ENCODE results near the gene KCNC1. TPM values are rescaled to one million over a fixed set of nuclear protein-coding genes. Genes with fewer than 3 reads are reported as not detected.

KCNC1 gene
- total RNA-seq, 1 donor from 2014 or later = not detected

DNA sequence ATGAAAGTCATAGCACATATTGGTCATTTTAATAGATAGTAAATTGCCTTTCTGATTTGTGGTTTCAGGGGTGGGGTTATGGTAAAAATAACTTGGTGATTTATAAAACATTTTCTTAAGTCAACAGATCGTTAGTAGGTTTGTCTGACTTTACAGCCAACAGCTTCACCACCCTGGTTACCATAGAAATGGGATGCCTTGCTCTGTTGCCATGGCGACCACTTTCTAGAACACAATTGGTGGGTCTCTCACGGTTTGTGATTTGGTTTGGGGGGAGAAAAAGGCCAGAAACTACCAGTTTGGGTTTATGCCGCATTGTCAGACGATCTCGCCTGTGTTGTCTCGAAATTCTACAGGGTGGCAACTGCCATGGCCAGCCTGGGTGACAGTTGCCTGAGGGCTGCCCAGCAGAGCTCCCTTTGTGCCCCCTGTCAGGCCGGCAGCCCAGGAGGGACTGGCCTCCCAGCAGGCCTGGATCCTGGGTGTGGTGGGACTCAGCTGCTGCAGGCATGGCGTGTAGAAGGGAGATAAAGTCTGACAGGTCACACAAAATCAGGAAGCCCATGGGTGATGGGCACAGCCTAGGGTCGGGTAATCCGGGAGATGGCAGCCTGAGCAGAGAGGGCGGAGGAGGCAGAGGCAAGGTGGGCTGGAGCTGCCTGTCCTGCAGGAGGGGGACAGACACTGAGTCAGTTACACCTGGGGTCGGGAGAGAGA is 30.9 kb downstream of the KCNC1 start:
- TF ChIP-seq, protein P1, sequence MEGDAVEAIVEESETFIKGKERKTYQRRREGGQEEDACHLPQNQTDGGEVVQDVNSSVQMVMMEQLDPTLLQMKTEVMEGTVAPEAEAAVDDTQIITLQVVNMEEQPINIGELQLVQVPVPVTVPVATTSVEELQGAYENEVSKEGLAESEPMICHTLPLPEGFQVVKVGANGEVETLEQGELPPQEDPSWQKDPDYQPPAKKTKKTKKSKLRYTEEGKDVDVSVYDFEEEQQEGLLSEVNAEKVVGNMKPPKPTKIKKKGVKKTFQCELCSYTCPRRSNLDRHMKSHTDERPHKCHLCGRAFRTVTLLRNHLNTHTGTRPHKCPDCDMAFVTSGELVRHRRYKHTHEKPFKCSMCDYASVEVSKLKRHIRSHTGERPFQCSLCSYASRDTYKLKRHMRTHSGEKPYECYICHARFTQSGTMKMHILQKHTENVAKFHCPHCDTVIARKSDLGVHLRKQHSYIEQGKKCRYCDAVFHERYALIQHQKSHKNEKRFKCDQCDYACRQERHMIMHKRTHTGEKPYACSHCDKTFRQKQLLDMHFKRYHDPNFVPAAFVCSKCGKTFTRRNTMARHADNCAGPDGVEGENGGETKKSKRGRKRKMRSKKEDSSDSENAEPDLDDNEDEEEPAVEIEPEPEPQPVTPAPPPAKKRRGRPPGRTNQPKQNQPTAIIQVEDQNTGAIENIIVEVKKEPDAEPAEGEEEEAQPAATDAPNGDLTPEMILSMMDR (IDR thresholded peaks at IDR 0.05; ENCODE audit: insufficient read depth, low read length, poor library complexity, severe bottlenecking) = no peak
- H3K4me3 ChIP-seq (ENCODE audit: low read depth, low read length) = no peak overlapping the region
- H3K36me3 ChIP-seq (ENCODE audit: control insufficient read depth, insufficient read depth, low read length) = no peaks in the 10 kb centered on the region
- peaks cover 3% of the 10 kb centered on the region for H3K27me3 ChIP-seq (ENCODE audit: control insufficient read depth, insufficient read depth, low read length)
- no peak for DNase-seq (ENCODE audit: low read depth)

DNA sequence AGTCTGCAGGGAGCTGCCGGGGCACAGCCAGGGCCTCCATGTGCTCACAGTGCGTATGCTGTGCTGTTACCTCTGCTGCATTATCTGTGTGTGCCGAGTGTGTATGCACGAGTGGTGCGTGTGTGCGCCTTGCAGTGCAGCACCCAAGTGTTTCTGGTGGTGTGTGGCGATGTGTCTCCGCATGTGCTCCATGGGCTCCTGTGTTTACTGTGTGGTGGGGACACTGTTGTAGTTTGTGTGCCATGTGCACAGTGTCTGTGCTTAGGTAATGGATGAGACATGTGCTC is 31.4 kb downstream of the KCNC1 start:
- Histone ChIP-seq H3K27me3 (ENCODE audit: control insufficient read depth, insufficient read depth, low read length) (peaks cover 3% of the 10 kb centered on the region), H3K4me3 (ENCODE audit: low read depth, low read length) (no peak overlapping the region), H3K36me3 (ENCODE audit: control insufficient read depth, insufficient read depth, low read length) (no peaks in the 10 kb centered on the region)
- DNase-seq (ENCODE audit: low read depth) = no peak
- TF ChIP-seq, protein P1 (IDR thresholded peaks at IDR 0.05; ENCODE audit: insufficient read depth, low read length, poor library complexity, severe bottlenecking) = no peak

DNA sequence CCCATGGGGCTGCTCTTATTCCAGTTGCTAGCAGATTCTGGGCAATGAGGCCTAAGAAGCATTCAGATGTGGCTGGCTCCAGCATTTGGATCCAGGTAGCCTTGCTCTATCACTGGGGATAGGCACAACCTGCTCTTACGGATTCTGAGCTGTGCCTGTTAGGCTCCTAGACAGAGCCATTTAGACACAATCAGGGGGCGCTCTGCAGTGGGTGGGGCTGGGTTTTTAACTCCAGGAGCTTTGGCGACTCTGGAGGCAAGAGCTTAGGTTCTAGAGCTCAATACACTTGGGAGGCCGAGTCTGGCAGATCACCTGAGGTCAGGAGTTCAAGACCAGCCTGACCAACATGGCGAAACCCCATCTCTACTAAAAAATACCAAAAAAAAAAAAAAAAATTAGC is 32.0 kb downstream of the KCNC1 start:
- peaks cover 3% of the 10 kb centered on the region for H3K27me3 ChIP-seq (ENCODE audit: control insufficient read depth, insufficient read depth, low read length)
- H3K36me3 ChIP-seq (ENCODE audit: control insufficient read depth, insufficient read depth, low read length) = no peaks in the 10 kb centered on the region
- H3K4me3 ChIP-seq (ENCODE audit: low read depth, low read length) = no peak overlapping the region
- no peak for DNase-seq (ENCODE audit: low read depth)
- TF ChIP-seq, protein P1 (IDR thresholded peaks at IDR 0.05; ENCODE audit: insufficient read depth, low read length, poor library complexity, severe bottlenecking) = no peak

DNA sequence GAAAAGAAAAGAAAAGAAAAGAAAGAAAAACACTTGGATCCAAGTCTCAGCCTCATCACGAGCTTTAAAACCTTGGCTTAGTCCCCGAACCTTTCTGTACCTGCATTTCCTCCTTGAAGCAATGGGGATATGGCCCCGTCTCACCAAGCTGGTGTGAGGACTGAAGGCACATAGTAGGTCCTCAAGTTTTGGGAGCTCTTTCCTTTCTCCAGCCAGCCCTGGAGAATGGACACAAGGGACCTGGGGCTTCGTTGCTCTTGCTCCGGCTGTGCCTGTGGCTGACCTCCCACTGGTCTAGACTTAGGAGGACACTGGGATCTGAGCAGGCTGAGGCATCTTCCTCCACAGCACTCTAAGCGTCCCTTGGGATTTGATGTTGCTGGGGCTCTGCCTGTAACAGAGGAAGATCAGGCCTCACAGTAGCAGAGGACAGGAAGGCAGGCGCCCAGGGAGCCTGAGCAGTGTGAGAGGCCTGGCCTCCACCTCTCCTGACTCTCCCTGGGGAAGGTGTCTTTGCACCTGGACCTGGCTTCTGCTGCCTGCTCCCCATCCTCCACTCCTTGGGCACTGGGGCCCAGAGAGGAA is 32.8 kb downstream of the KCNC1 start:
- TF ChIP-seq, protein P1 (IDR thresholded peaks at IDR 0.05; ENCODE audit: insufficient read depth, low read length, poor library complexity, severe bottlenecking) = no peak
- Histone ChIP-seq H3K27me3 (ENCODE audit: control insufficient read depth, insufficient read depth, low read length) (peaks cover 3% of the 10 kb centered on the region), H3K4me3 (ENCODE audit: low read depth, low read length) (no peak overlapping the region), H3K36me3 (ENCODE audit: control insufficient read depth, insufficient read depth, low read length) (no peaks in the 10 kb centered on the region)
- no peak for DNase-seq (ENCODE audit: low read depth)

DNA sequence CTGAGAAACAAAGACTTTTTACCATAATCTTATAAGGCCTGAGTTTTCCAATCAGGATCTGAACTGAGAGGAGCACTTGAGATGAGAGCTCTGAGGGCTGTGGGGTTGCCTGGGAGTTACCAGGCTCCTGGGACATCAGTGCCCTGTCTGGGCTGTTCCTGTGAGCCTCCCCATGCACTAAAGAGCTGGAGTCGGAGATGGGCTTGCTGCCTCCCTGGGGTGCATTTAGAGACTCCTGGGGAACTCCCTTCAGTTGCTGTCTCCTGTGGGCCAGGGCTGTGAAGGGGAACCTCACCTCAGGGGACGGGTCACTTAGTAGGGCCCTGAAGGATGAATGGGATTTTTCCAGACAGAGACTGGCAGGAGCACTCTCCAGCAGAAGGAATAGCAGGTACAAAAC is 33.3 kb downstream of the KCNC1 start:
- no peak for DNase-seq (ENCODE audit: low read depth)
- TF ChIP-seq, protein P1 (IDR thresholded peaks at IDR 0.05; ENCODE audit: insufficient read depth, low read length, poor library complexity, severe bottlenecking) = no peak
- no peaks in the 10 kb centered on the region for H3K36me3 ChIP-seq (ENCODE audit: control insufficient read depth, insufficient read depth, low read length)
- peaks cover 3% of the 10 kb centered on the region for H3K27me3 ChIP-seq (ENCODE audit: control insufficient read depth, insufficient read depth, low read length)
- no peak overlapping the region for H3K4me3 ChIP-seq (ENCODE audit: low read depth, low read length)

DNA sequence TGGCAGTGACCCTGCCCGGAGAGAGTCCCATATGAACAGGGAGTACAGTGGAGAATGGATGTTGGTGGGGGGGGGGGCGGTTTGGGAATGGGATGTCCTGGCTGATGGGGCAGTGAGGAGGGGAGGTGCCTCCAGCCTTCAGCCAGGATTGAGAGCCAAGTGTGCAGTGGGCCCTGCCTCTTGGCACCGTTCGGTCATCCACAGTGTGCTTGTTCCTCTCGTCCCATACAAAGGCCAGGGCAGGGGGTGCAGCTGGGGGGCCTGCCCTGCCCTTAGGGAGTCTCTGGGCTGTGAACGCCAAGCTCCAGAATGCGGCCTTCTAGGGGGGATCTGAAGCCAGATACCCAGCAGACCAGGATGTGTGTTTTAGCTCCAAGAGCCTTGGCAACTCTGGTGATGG is 34.0 kb downstream of the KCNC1 start:
- no peaks in the 10 kb centered on the region for H3K27me3 ChIP-seq (ENCODE audit: control insufficient read depth, insufficient read depth, low read length)
- TF ChIP-seq, protein P1 (IDR thresholded peaks at IDR 0.05; ENCODE audit: insufficient read depth, low read length, poor library complexity, severe bottlenecking) = no peak
- no peaks in the 10 kb centered on the region for H3K36me3 ChIP-seq (ENCODE audit: control insufficient read depth, insufficient read depth, low read length)
- DNase-seq (ENCODE audit: low read depth) = no peak
- H3K4me3 ChIP-seq (ENCODE audit: low read depth, low read length) = no peak overlapping the region

Data from kidney epithelial cell (primary cell).